Transverse colon (tissue), 4 donors: Measurements from ENCODE around the gene OAF.

Experiments
- POLR2A ChIP-seq: fragments of 450-650 bp; IDR thresholded peaks from one replicate; pipeline ENCODE4 v1.6.1; 2016; ENCODE audit warnings: antibody characterized with exemption, mild to moderate bottlenecking, moderate library complexity
- POLR2AphosphoS5 ChIP-seq, 3 donors: sonication (generic); formaldehyde crosslinking; IDR thresholded peaks; one replicate each; pipeline ENCODE4 v1.6.1; 2016; ENCODE audit warnings: antibody characterized with exemption in 3 of 3
- TF ChIP-seq, protein P1 (sequence below), 5 experiments: fragments of 200-600 bp in 3 of 5; fragments of 450-650 bp in 2 of 5; sonication (generic) in 3 of 5; IDR thresholded peaks; 1 replicate in 2 of 5; 2 replicates in 3 of 5; pipeline ENCODE4 v1.5.1; 2016 to 2017; ENCODE audit warnings: antibody characterized with exemption in 5 of 5, inconsistent platforms in 3 of 5, mild to moderate bottlenecking in 2 of 5, moderate library complexity in 1 of 5

DNA sequence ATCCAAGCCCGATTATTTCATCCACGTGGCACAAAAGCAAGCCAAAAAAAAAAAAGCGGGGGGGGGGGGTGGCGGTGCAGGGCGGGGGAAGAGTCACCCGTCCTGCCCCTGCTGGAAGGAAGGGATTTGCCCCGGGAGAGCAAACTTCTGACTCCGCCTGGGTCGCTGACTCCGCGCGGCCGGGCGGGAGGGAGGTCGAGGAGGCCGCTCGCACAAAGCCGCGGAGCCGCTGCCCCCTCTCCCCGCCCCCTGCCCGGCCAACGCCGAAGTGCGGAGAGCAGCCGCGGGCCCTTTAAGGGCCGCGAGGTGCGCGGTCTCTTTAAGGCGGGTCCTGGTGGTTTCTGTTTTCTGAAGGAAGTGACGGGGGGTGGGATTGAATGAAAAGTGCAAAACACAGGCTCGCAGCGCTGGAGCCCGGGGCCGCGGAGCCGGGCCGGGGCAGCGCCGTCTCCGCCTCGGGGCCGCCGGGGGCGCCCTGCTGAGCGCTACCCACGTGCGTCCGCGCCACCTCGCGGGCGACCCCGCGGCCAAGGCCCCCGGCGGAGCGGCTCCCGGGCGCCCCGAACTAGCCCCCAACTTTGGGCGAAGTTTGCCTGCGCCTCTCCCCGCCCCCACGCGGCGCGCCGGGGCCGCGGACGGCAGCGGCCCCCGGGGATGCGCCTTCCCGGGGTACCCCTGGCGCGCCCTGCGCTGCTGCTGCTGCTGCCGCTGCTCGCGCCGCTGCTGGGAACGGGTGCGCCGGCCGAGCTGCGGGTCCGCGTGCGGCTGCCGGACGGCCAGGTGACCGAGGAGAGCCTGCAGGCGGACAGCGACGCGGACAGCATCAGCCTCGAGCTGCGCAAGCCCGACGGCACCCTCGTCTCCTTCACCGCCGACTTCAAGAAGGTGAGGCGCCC is at the start of gene OAF:
- TF ChIP-seq, protein P1, sequence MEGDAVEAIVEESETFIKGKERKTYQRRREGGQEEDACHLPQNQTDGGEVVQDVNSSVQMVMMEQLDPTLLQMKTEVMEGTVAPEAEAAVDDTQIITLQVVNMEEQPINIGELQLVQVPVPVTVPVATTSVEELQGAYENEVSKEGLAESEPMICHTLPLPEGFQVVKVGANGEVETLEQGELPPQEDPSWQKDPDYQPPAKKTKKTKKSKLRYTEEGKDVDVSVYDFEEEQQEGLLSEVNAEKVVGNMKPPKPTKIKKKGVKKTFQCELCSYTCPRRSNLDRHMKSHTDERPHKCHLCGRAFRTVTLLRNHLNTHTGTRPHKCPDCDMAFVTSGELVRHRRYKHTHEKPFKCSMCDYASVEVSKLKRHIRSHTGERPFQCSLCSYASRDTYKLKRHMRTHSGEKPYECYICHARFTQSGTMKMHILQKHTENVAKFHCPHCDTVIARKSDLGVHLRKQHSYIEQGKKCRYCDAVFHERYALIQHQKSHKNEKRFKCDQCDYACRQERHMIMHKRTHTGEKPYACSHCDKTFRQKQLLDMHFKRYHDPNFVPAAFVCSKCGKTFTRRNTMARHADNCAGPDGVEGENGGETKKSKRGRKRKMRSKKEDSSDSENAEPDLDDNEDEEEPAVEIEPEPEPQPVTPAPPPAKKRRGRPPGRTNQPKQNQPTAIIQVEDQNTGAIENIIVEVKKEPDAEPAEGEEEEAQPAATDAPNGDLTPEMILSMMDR (IDR thresholded peaks at IDR 0.05) = peak; percentile 28 to 59 (median 37)
- peak; percentile 51 for TF ChIP-seq POLR2A
- TF ChIP-seq POLR2AphosphoS5 (IDR thresholded peaks at IDR 0.05) = peak; percentile 8 to 63 (median 42)
